DMS114 treated with DMSO at 0.1 percent for 48 hours (cell line): ENCODE measurements around the gene LY86.

Experiments
- DNase-seq: peaks from one replicate; lab custom pipeline; 2025; ENCODE audit not compliant: unreplicated experiment; lab: John Stamatoyannopoulos, UW

The LY86 gene

DNA sequence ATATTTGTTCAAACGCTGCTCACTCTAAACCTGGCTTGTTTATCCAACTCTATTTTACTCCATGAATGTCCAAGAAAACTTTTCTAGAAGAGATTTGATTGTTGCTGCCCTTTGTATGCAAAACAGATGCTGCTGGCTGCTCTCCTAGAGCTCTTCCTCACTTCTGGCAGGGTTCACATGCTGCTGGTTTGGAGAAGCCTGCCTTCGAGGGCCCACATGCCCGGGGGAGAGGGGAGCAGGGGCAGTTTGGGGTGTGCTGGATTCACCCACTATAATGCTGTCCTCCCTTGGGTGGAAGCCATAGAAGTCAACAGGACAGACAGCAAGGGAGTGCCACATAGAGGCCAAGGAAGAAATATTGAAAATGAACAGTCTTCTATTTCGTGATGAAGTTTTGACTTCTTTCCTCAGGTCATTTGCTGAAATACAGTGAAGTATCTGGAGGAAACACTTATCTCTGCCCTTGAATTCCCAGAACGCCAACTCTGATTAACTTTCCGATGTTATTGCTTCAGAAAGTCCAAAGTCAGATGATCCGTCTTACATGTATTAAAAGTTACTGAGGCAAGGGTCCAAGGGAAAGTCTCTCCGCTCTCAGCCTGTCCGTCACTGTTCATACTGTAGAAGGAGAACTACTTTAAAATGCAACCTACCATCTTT, 32.4 kb downstream of the LY86 start:
- no peak for DNase-seq

DNA sequence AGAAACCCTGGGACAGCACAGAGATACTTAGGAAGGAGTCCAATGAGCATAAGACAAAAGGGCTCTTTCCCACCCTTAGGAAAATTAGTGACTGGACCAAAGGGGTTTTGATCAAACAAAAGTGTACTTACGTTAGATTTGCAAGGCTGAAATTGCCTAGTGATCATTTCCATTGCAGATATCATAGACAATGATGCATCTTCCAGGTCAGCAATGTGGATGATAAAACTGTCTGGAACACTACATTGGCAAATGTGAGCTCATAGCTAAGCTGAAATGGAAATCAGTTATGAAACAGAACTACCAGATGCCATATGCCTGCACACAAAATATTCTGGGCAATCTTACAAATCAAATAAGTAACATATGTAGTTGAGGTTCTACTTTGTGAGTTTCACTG, 34.0 kb downstream of the LY86 start:
- DNase-seq, result no peak

DNA sequence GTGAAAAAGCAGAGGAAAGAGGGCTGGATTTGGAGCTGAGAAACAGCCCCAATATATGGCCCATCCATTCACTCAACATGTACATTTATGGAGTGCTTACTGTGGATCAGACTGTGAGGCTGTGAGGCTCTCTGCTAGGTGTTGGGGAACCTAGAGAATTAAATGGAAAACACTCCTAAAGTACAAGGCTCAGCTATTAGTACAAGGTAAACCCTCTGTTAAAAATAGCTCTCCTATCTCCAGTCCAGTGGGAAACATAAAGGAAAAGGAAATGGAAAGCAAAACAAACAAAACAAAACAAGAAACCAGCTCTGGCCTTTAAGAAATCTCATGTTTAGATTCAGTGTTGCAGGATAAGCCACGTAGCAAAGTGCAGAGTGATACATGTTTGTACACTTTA, 35.0 kb downstream of the LY86 start:
- DNase-seq, result no peak

DNA sequence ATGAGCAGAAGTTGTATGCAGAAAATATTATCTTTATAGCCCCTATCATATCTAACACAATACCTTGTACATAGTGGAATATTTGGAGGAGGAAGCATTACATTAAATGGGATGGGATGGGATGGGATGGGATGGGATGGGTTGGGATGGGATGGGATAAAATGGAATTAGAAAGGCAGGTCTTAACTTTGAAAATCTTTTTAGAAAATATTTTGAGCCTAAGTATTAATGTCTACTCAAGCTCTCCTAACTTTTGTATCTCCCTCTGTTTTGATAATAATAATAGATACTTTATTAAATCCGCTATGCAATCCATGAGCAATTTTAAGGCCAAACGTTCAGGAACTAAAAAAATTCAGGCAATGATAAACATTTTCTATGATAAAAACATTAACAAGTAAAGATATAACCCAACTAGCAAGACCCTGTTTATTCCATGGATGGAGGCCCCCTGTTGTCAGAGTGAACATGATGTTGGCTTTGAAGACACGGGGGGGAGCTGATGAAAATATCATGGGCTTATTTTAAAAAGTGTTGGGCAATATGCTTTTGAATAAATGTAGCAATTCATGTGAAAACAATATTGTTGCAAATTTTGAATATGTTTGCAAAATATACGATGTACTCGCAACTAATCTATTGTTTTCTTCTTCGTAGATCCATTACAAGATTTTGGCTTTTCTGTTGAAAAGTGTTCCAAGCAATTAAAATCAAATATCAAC, 35.9 kb downstream of the LY86 start:
- no peak for DNase-seq

DNA sequence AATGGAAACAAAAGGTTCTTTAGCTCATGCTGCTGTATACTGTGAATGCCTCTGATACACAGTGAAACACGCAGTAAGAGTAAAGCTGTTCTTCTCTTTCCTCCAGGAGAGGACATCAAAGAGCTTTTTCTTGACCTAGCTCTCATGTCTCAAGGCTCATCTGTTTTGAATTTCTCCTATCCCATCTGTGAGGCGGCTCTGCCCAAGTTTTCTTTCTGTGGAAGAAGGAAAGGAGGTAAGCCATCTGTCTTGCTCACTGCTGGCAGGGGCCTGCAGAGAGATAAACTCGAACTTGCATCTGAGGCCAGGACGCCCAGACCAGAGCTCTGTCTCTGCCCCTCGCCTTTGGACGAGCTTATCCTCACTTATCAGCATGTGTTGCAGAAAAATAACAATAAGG, 37.7 kb downstream of the LY86 start:
- DNase-seq, result no peak

DNA sequence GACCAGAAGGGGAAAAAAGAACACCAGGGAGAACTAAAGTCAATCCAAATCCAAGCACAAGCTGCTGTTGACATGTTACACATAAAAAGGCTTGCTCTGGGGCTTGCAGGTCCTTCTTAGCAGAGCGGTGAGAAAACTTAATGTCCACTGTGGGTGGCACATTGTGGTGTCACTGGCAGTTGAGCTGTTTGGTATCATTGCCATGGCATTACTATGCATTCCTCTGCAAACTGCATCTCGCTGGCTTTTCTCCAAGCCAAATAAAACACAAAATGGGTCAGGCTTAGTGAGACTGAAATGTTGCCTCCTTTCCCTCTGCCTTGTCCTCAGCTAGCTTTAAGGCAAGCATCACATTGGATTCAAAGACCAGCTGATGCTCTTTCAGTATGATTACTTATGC, 40.9 kb downstream of the LY86 start:
- DNase-seq, result no peak

DNA sequence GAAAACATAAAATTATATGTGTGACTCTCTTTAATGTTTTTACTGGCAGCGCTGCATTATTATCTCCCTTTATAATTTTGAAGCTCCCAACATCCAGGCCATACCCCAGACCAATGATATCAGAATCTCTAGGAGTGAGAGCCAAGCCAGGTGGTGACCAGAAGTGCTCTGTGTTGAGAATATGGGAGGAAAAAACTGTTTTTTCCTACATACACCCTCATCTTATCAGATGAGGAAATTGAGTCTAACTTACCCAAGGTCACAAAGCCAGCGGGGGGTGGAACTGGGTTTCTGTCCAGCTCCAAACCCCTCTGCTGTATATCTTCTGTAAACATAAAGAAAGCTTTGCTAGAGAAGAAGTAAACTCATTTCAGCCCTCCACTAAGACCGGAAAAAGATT, 42.5 kb downstream of the LY86 start:
- no peak for DNase-seq

DNA sequence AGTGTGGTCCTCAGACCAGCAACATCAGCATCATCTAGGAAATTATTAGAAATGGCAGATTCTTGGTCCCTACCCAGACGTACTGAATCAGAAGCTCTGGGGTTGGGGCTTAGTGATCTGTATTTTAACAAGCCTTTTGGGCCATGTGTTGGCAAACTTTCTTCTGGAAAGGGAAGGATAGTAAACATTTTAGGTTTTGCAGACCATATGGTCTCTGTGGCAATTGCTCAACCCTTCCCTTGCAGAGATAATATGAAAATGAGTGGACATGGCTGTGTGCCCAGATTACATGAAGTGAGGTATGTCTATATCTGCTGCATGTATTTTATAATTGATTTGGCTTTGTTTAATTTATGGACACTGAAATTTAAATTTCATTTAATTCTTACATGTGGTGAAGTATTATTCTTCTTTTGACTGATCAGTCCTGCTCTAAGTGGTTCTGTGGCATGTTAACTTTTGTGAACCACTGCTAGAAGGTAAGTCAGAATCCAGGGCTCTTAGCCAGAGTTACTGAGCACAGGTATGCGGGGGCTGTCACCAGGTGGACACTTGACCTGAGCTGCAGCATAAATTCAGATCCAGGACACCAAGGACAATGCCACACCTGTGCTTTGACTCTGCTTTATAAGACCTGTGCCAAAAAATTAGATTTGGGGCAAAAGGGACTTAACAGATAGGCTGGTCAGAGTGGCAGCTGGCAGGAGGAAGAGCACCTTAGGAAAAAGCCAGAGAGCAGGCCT, 43.2 kb downstream of the LY86 start:
- no peak for DNase-seq

DNA sequence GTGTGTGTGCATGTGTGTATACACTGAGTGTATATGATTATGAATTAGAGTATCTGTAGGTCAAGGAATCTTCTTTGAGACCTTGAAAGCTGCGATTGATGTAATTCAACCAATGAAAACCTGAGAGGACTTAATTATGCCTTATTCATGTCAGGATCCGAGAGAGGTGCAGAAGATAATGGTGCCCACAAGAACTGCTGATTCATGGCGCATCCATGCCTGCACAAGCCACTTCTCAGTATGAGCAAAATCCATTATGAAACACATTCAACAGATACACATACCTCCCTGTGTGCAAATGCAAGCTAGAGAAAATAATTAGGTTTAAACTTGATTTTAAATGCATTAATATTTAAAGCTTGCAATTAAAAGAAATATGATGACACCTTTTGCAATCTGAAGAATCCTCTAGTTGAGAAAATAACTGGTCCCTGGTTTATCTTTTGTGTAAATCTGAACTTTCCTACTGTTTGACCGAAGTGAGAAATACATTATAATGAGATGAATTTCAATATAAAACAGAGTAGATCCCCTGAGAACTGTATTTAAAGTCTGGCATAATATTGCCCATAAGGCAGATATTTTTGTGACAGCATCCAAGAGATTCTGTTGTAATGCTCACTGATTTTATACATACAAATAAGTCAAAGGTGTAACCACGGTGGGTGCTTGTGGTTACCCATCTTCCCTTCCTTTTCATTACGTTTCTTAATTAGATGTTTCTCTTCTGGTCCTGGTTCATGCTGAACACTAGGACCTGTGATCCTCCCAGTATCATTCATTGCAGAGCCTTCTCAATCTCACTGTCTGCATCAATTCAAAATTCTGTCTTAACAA, 45.6 kb downstream of the LY86 start:
- DNase-seq, result no peak

DNA sequence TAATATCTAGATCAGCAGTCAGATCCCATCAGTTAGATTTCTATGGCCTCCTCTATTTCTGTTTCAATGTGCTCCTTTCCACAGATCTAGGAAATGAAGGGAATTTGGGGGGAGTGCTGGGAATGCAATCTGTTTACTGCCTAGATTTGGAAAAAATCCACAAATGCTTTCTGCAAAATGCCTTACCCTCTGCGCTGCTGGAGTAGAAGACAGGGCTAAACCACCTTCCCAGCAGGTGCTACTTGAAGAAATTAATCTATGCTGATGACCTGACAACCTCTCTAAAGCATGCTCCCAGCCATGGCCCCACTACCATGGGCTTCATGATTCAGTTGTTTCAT, 46.2 kb downstream of the LY86 start:
- DNase-seq, result no peak

DNA sequence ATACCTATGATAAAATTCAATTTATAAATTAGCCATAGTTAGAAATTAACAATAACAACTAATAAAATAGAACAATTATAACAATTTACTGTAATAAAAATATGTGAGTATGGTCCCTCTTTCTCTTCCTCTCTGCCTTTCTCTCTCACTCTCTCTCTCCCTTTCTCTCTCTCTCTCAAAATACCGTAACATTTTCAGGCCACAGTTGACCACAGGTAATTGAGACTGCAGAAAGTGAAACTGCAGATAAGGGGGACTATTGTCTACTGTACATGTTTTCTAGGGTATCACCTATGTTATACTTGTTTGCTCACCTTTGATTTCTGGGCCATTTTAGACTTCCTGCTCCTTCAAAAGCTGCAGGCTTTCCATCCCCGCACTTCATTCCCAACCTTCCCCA, 46.8 kb downstream of the LY86 start:
- no peak for DNase-seq

DNA sequence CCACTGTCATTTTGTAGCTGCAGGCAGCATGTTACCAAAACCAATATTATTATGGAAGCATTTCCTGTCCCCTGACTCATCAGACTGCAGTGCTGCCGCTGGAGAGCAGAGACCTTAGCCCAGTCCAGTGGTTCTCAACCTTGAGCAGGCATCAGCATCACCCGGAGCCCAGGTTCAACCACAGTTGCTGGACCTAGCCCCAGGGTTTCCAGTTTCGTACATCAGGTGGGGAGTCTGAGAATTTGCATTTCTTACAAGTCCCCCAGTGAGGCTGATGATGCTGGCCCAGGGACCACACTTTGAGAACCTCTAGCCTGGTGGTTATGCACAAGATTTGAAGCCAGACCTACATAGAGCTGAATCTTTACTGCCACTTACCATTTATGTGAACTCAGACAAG, 47.3 kb downstream of the LY86 start:
- no peak for DNase-seq

DNA sequence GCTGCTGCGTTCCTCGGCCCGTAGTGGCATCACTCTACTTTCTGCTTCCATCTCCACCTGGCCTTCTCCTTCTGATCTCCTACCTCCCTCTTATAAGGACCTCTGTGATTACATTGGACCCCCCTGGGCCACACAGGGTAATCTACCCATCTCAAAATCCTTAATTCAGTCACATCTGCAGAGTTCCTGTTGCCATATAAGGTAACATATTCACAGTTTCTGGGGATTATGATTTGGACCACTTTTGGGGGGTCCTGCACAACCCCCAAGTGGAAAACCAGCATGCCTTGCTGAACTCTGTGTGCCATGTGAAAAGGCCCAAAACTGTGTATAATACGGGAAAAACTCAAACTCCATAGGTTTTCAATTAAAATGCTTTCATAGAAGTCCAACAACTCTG, 51.1 kb downstream of the LY86 start:
- no peak for DNase-seq

DNA sequence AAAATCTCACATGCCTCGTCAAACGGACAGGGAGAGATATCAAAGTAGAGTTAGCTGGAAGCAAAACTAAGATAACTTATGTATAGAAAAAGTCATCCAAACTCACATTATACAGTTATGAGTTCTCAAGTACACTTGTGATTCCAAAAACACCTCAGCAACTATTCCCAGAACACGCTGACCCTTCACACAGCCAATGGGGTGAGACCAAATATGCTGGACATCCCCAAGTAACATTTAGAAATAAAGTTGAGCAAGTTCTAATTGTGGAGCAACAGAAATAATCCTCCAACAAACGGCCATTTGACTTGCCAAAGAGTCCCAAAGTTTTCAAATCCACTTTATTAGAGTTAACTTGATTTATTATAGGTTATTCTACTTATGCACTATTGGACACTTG, 52.4 kb downstream of the LY86 start:
- no peak for DNase-seq

DNA sequence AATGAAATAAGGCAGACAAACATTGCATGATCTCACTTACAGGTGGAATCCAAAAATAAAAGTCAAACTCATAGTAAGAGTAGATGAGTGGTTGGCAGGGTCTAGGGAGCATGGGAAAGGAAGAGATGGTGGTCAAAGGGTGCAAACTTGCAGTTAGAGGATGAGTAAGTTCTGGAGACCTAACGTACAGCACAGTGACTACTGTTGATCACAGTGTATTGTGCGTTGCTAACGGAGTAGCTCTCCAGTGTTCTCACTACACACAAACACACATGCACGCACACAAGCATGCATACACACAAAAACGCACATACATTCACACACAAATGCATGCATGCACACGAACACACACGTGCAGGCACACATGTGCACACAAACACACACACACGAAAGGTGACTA, 54.9 kb downstream of the LY86 start:
- DNase-seq, result no peak

DNA sequence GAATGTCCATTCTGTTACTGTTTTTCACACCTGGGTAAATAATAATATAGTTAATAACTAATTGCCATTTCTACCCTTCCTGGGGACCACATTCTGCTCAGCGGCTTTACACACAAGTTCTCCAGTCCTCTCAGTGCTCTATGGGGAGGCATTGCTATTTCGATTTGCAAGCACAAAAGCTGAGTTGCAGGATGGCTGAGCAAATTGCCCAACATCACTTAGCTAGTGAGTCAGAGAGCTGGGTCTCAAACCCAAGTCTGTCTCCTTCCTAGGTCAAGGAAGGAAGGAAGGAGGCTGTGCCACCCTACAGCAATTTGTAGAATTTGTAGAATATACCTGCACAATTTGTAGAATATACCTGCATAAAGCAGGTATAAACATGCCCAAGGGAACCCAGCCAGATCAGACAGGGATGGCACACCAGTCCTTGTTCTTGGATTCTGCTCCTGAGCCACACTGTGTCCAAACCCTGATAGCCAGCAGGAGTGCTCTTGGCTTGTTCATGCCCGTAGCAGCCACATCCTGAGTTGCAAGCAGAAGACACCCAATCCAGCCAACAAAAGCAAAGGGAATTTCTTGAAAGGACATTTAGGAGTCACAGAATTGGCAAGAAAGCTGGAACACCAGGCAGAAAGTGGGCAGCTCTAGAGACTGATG, 56.9 kb downstream of the LY86 start:
- DNase-seq, result no peak

DNA sequence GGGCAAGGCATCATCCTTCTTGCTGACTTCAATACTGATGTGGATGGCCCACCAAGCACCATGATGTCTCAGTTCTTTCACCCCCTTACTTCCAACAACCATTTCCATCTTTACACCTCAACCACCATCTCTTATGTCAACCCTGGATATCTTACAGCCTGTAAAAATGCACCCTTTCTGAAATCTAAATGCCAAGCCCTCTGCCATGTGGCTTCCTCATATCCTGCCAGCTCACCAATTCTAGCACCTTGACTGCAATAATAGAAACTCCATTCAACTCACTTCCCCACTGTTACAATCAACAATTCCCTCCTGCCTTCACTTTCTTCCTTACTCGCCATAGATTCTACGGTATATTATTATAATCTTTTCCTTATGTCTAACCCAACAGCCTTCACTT, 57.9 kb downstream of the LY86 start:
- DNase-seq, result no peak

DNA sequence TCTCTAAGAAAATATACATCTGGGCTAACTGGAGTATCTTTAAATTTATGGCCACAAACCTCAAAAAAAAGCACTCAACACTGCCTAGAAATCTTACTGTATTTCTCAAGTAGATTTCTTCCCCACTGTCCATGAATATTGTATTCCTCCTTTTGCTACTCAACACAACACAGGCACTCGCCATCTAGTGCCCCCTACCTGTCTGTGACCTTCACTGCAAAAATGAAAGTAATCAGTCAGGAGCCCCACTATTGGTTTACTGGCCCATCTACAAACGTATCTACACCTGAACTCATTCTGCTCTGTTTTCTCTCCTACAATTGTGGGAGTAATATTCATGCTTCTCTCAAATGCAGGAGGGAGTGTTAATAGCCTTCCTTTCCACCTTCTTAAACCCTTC, 58.3 kb downstream of the LY86 start:
- DNase-seq, result no peak

DNA sequence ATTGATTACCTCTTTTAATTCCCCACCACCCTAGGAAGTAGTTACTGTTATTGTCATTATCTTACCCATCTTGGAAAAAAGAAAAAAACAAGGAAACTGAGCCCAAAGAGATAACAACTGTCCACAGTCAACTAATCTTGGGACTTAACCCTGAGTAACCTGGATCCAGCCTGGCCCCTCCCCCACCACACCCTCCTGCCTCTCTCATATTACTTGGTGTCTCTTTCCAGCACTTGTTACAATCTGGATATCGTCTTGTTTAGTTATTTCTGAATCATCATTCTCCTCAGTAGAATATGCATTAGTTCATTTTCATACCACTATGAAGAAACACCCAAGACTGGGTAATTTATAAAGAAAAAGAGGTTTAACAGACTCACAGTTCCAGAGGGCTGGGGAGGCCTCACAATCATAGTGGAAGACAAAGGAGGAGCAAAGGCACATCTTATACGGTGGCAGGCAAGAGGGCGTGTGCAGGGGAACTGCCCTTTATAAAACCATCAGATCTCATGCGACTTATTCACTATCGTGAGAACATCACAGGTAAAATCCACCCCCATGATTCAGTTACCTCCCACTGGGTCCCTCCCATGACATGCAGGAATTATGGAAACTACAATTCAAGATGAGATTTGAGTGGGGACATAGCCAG, 60.3 kb downstream of the LY86 start:
- DNase-seq, result no peak

DNA sequence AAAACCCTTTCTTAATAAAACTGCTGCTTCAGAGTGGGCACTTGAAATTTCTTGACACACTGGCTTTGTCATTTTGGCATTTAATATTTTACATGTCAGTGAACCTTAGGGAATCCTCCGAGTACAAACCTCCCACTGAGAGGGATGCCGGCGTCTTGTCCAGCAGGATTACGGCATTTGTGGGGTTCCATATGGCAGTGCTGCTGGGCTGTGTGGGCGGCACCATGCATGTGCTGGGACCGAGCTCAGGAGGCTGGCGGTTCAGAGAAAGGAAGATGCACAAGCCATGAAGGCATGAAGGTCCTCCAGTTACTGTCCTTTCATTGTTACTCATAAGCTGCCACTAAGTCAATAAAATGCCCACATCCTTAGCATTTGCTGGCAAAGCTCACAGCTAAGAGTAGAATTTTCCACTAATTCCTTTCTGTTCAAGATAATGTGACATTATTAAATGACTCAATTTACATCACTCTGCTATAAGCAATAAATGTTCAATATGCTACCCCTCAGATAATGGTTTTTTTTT, 61.4 kb downstream of the LY86 start:
- DNase-seq, result no peak
